ENCODE results near the gene SEMA3B. TPM values are rescaled to one million over a fixed set of nuclear protein-coding genes. Genes with fewer than 3 reads are reported as not detected.
"Not testable (repeated sequence)": the region's sequence is repeated elsewhere in the genome, so short reads cannot be mapped to it uniquely, and the experiment has no call there.

SEMA3B gene
- total RNA-seq, 1 experiment from 2014 or later = 4.8 TPM

- Histone ChIP-seq H3K4me1 (peaks cover 39% of the 10 kb centered on the region), H3K27me3 (no peaks in the 10 kb centered on the region), H3K4me3 (no peak overlapping the region), H3K27ac (no peak overlapping the region), H3K9me3 (replicated peaks) (no peaks in the 10 kb centered on the region), H3K36me3 (no peaks in the 10 kb centered on the region)
- DNase-seq = no peak
These were observed 1.0 kb downstream of the SEMA3B start for GRCh38 chr3:50269977-50270413.

DNA sequence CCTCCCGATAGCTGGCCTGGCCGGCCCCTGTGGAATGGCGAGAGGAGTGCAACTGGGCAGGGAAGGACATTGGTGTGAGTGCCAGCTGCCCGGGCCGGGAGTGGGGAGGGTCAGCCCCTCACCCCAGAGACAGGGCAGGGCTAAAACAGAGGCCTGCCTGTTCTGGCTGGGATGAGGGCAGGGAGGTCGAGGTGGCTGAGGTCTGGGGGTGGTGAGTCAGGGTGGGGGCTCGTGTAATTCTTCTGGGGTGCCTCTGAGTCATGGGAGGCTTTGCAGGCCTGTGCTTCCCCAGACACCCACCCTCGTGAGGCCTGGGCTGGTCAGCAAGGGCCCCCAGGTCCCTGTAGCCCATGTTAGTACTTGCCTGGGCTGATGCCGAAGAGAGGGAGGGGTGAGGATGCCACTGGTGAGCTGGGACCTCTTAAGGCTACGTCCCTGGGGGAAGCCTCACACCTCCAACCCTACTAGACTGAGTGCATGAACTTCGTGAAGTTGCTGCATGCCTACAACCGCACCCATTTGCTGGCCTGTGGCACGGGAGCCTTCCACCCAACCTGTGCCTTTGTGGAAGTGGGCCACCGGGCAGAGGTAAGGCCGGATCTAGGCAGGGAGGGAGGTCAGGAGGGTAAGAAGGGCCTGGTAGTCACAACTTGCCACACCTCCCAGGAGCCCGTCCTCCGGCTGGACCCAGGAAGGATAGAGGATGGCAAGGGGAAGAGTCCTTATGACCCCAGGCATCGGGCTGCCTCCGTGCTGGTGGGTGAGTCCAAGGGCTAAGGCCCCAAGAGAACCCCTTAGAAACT, 1.7 kb downstream of the SEMA3B start:
- no peak for DNase-seq
- Histone ChIP-seq H3K27ac (no peak overlapping the region), H3K4me1 (peaks cover 33% of the 10 kb centered on the region), H3K27me3 (no peaks in the 10 kb centered on the region), H3K4me3 (no peak overlapping the region), H3K36me3 (no peaks in the 10 kb centered on the region), H3K9me3 (replicated peaks) (no peaks in the 10 kb centered on the region)

DNA sequence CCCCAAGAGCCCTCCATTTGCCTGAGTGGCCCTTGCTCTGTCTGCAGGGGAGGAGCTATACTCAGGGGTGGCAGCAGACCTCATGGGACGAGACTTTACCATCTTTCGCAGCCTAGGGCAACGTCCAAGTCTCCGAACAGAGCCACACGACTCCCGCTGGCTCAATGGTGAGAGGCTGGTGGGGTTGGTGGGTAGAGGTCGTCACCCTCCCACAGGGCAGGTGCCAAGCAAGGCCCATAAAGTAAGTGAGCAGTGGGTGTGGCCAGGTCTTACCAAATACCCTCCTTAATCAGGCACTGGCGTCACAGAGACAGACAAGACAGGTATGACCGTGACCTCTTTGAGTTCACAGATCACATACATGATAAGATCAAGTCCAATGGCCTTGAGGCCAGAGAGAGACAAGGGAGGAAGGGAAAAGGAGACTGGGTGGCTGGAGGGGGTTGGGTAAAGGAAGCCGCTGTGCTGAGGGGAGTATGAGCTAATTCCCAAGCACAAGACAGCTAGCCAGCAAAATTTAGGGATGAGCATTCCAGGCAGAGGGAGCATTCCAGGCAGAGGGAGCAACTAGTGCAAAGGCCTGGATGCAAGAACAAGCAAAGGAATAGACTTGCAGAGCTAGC, 2.5 kb downstream of the SEMA3B start:
- Histone ChIP-seq H3K4me3 (no peak overlapping the region), H3K4me1 (peaks cover 29% of the 10 kb centered on the region), H3K27me3 (no peaks in the 10 kb centered on the region), H3K27ac (no peak overlapping the region), H3K36me3 (no peaks in the 10 kb centered on the region), H3K9me3 (replicated peaks) (no peaks in the 10 kb centered on the region)
- DNase-seq = no peak

- H3K27ac ChIP-seq; H3K4me3 ChIP-seq; DNase-seq; H3K9me3 ChIP-seq (replicated peaks); H3K36me3 ChIP-seq; H3K27me3 ChIP-seq: not testable (repeated sequence)
- H3K4me1 ChIP-seq = peaks cover 26% of the 10 kb centered on the region
These were observed 3.6 kb downstream of the SEMA3B start for GRCh38 chr3:50272538-50272910.

DNA sequence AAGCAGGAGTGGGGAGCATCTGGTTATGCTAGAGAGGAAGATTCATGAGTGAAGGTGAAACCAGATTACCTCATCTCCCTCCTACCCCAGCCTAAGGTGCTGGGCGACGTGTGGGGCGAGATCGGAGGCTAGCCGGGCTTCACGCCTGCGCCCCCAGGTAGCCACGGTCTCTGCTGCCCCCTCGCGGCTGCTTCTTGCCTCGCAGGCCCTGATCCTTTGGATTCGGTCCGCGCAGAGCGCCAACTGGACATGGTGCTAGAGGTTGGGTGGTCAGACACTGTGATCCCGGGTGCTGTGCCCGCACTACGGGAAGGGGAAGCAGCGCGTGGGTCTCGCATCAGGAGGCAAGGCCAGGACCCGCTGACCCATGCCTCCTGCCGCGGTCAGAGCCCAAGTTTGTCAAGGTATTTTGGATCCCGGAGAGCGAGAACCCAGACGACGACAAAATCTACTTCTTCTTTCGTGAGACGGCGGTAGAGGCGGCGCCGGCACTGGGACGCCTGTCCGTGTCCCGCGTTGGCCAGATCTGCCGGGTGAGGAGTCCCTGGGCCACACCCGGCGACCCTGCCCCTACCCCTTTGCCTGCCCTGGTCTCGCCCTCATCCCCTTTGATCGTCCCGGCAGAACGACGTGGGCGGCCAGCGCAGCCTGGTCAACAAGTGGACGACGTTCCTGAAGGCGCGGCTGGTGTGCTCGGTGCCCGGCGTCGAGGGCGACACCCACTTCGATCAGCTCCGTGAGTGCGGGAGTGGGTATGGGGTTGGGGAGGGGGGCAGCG, 4.2 kb downstream of the SEMA3B start:
- Histone ChIP-seq H3K27me3 (no peaks in the 10 kb centered on the region), H3K9me3 (replicated peaks) (no peaks in the 10 kb centered on the region), H3K4me1 (peaks cover 21% of the 10 kb centered on the region), H3K27ac (no peak overlapping the region), H3K4me3 (no peak overlapping the region), H3K36me3 (no peaks in the 10 kb centered on the region)
- peak; percentile 71 to 83 for DNase-seq

- DNase-seq = no peak
- Histone ChIP-seq H3K9me3 (replicated peaks) (no peaks in the 10 kb centered on the region), H3K4me3 (no peak overlapping the region), H3K4me1 (peaks cover 17% of the 10 kb centered on the region), H3K36me3 (no peaks in the 10 kb centered on the region), H3K27ac (no peak overlapping the region), H3K27me3 (no peaks in the 10 kb centered on the region)
These were observed 4.7 kb downstream of the SEMA3B start for GRCh38 chr3:50273689-50274065.

DNA sequence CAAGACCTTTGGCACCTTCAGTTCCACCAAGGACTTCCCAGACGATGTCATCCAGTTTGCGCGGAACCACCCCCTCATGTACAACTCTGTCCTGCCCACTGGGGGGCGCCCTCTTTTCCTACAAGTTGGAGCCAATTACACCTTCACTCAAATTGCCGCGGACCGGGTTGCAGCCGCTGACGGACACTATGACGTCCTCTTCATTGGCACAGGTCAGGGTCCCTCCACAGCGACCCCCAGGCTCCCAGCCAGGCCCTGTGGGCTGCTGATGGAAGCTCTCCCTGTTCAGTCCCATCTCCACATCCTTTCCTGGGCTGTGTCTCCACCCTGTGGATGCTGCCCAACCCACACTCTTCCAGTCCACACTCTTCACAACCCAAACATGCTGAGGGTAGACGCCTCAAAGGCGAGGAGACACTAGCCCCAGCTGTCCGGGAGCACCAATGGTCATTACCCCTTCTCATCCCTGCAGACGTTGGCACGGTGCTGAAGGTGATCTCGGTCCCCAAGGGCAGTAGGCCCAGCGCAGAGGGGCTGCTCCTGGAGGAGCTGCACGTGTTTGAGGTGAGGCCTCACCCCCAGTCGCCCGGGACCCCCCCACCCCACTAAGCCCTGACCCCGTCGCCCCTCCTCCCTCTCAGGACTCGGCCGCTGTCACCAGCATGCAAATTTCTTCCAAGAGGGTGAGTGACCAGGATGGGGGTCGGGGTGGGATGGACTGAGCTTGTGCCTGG, 5.6 kb downstream of the SEMA3B start:
- Histone ChIP-seq H3K9me3 (replicated peaks) (no peaks in the 10 kb centered on the region), H3K4me3 (no peak overlapping the region), H3K27ac (no peak overlapping the region), H3K36me3 (no peaks in the 10 kb centered on the region), H3K4me1 (peaks cover 8% of the 10 kb centered on the region; the same call in 1 of the 2 replicates), H3K27me3 (no peaks in the 10 kb centered on the region)
- DNase-seq = peak; percentile 45 to 62

GRCh38 chr3:50275141-50275995, 6.4 kb downstream of the SEMA3B start:
- Histone ChIP-seq H3K27me3 (no peaks in the 10 kb centered on the region), H3K4me1 (no peaks in the 10 kb centered on the region; the same call in 1 of the 2 replicates), H3K36me3 (no peaks in the 10 kb centered on the region), H3K27ac (no peak overlapping the region), H3K9me3 (replicated peaks) (no peaks in the 10 kb centered on the region), H3K4me3 (no peak overlapping the region)
- no peak for DNase-seq

GRCh38 chr3:50275996-50276761, 7.2 kb downstream of the SEMA3B start:
- H3K9me3 ChIP-seq (replicated peaks) = no peaks in the 10 kb centered on the region
- H3K4me1 ChIP-seq = no peaks in the 10 kb centered on the region
- H3K36me3 ChIP-seq = no peaks in the 10 kb centered on the region

DNA sequence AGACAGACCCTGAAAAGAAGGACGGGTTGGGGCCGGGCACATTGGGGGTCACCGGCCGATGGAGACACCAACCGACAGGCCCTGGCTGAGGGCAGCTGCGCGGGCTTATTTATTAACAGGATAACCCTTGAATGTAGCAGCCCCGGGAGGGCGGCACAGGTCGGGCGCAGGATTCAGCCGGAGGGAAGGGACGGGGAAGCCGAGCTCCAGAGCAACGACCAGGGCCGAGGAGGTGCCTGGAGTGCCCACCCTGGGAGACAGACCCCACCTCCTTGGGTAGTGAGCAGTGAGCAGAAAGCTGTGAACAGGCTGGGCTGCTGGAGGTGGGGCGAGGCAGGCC, 7.8 kb downstream of the SEMA3B start:
- Histone ChIP-seq H3K4me1 (no peaks in the 10 kb centered on the region), H3K27ac (no peak overlapping the region), H3K4me3 (no peak overlapping the region), H3K9me3 (replicated peaks) (no peaks in the 10 kb centered on the region), H3K36me3 (no peaks in the 10 kb centered on the region), H3K27me3 (no peaks in the 10 kb centered on the region)
- DNase-seq = no peak

More at GRCh38 chr3:50275996-50276761, 7.2 kb downstream of the SEMA3B start:
- no peak overlapping the region for H3K4me3 ChIP-seq
- H3K27ac ChIP-seq = no peak overlapping the region
- no peak for DNase-seq
- no peaks in the 10 kb centered on the region for H3K27me3 ChIP-seq

DNA sequence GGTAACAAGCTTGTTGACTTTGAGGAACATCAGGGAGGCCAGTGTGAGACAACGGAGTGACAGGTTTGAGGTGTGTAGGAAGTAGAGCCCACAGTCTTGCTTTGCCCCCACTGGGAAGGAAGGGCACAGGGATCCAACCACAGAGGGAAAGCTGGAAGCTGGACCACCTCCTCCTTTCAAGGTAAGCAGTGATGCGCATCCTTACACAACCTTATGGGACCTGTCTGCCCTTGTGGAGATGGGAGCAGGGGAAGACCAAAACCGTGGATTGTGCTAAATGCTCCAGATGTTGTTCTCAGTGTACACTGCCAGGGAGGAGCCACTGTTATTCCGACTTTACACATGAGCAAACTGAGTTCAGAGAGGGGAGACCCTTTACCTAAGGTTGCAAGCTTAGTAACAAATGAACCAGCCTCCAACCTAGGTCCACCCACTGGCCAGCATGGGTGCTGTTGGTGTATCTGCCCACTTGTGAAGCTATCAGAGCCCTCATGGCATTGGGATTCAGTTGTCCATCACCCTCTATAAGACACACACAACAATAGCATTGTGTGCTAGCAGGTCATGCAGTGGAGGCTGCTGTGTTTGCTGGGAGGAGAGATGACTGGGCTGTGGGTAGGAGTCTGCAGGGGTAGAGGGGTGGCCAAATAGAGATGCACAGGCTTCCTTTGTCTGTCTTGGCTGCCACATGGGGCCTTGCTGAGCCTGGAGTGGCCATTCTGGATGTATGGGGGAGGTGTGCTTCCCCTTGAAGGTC, 9.4 kb downstream of the SEMA3B start:
- Histone ChIP-seq H3K4me3 (no peak overlapping the region), H3K4me1 (no peaks in the 10 kb centered on the region), H3K27ac (no peak overlapping the region), H3K9me3 (replicated peaks) (no peaks in the 10 kb centered on the region), H3K36me3 (no peaks in the 10 kb centered on the region), H3K27me3 (no peaks in the 10 kb centered on the region)
- DNase-seq = no peak

- Histone ChIP-seq H3K27me3 (no peaks in the 10 kb centered on the region), H3K4me3 (no peak within 1 kb of the TSS), H3K9me3 (replicated peaks) (no peaks in the 10 kb centered on the region), H3K27ac (no peak within 1 kb of the TSS), H3K4me1 (no peaks in the 10 kb centered on the region), H3K36me3 (no peaks in the 10 kb centered on the region)
- DNase-seq = no peak
These were observed 9.9 kb downstream of the SEMA3B start, which contains the start of gene LSMEM2 for GRCh38 chr3:50278880-50279224. Gene LSMEM2 (plus strand): TSS chr3:50279087. CDS start chr3:50279114, 27 bp downstream.
